ENCODE results near the gene CGREF1. TPM values are rescaled to one million over a fixed set of nuclear protein-coding genes. Genes with fewer than 3 reads are reported as not detected.

Gene CGREF1
- total RNA-seq, 2 donors from 2014 or later = 1.0 to 3.0 TPM

DNA sequence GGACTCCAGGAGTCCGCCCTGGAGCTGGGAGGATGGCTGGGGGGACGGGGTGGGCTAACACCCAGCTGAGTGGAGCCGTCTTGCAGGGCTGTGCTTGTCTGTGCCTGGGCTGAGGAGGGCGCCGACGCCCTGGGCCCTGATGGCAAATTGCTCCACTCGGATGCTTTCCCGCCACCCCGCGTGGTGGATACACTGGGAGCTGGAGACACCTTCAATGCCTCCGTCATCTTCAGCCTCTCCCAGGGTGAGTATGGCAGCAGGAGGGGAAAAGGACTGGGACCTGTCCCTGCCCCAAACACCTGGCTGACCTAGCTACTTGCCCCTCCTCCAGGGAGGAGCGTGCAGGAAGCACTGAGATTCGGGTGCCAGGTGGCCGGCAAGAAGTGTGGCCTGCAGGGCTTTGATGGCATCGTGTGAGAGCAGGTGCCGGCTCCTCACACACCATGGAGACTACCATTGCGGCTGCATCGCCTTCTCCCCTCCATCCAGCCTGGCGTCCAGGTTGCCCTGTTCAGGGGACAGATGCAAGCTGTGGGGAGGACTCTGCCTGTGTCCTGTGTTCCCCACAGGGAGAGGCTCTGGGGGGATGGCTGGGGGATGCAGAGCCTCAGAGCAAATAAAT lies 19.5 kb downstream of the CGREF1 start:
- WGBS, 2 donors = 88 to 89% methylated on average over 3 to 9 of the region's 19 CpGs
- no peaks in the 10 kb centered on the region for H3K27me3 ChIP-seq
- no peak for DNase-seq
- H3K4me3 ChIP-seq = no peak overlapping the region
- H3K4me1 ChIP-seq = peaks cover 17% of the 10 kb centered on the region
- H3K9me3 ChIP-seq = no peaks in the 10 kb centered on the region
- no peak for ATAC-seq
- intact Hi-C loops (cut with DNase I) = loop anchor here (10.0 kb wide), 1 partner anchor 205 kb away; the partner anchor contains the start of gene UCN
- TF ChIP-seq, protein P1, sequence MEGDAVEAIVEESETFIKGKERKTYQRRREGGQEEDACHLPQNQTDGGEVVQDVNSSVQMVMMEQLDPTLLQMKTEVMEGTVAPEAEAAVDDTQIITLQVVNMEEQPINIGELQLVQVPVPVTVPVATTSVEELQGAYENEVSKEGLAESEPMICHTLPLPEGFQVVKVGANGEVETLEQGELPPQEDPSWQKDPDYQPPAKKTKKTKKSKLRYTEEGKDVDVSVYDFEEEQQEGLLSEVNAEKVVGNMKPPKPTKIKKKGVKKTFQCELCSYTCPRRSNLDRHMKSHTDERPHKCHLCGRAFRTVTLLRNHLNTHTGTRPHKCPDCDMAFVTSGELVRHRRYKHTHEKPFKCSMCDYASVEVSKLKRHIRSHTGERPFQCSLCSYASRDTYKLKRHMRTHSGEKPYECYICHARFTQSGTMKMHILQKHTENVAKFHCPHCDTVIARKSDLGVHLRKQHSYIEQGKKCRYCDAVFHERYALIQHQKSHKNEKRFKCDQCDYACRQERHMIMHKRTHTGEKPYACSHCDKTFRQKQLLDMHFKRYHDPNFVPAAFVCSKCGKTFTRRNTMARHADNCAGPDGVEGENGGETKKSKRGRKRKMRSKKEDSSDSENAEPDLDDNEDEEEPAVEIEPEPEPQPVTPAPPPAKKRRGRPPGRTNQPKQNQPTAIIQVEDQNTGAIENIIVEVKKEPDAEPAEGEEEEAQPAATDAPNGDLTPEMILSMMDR (IDR thresholded peaks at IDR 0.05) = no peak
- no peak for TF ChIP-seq POLR2A (IDR thresholded peaks at IDR 0.05)
- H3K27ac ChIP-seq = no peak overlapping the region
- no peaks in the 10 kb centered on the region for H3K36me3 ChIP-seq (replicated peaks in 1 of 2; ENCODE audit: insufficient read depth in 1 of 2, low read depth in 2 of 2)

DNA sequence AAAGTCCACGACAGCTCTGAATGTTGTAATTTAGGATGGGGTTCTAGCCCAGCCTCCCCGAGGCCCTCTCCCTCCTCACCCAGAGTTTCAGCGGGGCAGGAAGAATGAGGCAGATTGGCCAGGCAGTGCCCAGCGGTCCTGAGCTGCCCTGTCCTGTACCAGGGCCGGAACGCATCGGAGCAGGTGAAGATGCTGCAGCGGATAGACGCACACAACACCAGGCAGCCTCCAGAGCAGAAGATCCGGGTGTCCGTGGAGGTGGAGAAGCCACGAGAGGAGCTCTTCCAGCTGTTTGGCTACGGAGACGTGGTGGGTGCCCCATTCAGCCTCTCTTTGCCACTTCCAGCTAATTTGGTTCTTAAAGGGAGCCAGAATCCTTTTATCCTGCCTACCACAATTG lies 21.6 kb downstream of the CGREF1 start:
- WGBS, 2 donors = 90 to 91% methylated on average over 14 of the region's 14 CpGs
- peaks cover 24% of the 10 kb centered on the region for H3K4me1 ChIP-seq
- DNase-seq (no peak), ATAC-seq (no peak)
- no peaks in the 10 kb centered on the region for H3K36me3 ChIP-seq (replicated peaks in 1 of 2; ENCODE audit: insufficient read depth in 1 of 2, low read depth in 2 of 2)
- H3K27me3 ChIP-seq = no peaks in the 10 kb centered on the region
- TF ChIP-seq, protein P1 (IDR thresholded peaks at IDR 0.05) = no peak
- TF ChIP-seq POLR2A (IDR thresholded peaks at IDR 0.05) = no peak
- H3K4me3 ChIP-seq = no peak overlapping the region
- no peak overlapping the region for H3K27ac ChIP-seq
- no peaks in the 10 kb centered on the region for H3K9me3 ChIP-seq
- intact Hi-C loops (cut with DNase I) = loop anchor here (10.0 kb wide), 1 partner anchor 207 kb away; the partner anchor contains the start of gene UCN

DNA sequence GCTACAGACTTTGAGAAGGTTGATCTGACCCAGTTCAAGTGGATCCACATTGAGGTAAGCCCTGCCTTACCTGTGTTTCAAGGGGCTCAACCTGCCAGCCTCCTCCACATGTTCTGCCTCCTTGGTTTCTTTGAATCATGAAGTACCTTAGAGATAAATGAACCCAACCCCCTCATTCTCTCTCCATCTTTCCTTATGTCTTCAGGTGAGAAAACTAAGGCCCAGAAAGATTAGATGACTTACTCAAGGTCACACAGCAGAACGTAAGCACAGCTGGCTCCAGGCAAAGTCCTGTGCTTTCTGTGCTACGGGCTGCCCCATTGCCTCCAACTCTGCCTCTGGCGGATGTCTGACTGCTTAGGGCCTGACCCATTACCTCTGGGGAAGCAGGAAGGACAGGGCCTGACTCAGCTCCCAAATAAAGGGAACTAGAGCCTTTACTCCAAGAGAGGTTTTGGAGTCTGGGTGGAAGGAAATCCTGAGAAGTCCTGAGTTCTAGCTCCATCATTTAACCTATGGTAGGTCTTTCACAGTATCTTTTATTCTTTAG lies 22.1 kb downstream of the CGREF1 start:
- H3K4me3 ChIP-seq = no peak overlapping the region
- H3K4me1 ChIP-seq = peaks cover 24% of the 10 kb centered on the region
- intact Hi-C loops (cut with DNase I) = loop anchor here (10.0 kb wide), 1 partner anchor 208 kb away; the partner anchor contains the start of gene UCN
- no peaks in the 10 kb centered on the region for H3K27me3 ChIP-seq
- peak overlapping the region in 3 of 4 donors; percentile 5 to 50 (median 15) for H3K27ac ChIP-seq
- no peaks in the 10 kb centered on the region for H3K9me3 ChIP-seq
- DNase-seq (no peak), ATAC-seq (no peak)
- no peaks in the 10 kb centered on the region for H3K36me3 ChIP-seq (replicated peaks in 1 of 2; ENCODE audit: insufficient read depth in 1 of 2, low read depth in 2 of 2)
- no peak for TF ChIP-seq POLR2A (IDR thresholded peaks at IDR 0.05)
- TF ChIP-seq, protein P1 (IDR thresholded peaks at IDR 0.05) = no peak
- WGBS, 2 donors = 45 to 46% methylated on average over 3 of the region's 3 CpGs

DNA sequence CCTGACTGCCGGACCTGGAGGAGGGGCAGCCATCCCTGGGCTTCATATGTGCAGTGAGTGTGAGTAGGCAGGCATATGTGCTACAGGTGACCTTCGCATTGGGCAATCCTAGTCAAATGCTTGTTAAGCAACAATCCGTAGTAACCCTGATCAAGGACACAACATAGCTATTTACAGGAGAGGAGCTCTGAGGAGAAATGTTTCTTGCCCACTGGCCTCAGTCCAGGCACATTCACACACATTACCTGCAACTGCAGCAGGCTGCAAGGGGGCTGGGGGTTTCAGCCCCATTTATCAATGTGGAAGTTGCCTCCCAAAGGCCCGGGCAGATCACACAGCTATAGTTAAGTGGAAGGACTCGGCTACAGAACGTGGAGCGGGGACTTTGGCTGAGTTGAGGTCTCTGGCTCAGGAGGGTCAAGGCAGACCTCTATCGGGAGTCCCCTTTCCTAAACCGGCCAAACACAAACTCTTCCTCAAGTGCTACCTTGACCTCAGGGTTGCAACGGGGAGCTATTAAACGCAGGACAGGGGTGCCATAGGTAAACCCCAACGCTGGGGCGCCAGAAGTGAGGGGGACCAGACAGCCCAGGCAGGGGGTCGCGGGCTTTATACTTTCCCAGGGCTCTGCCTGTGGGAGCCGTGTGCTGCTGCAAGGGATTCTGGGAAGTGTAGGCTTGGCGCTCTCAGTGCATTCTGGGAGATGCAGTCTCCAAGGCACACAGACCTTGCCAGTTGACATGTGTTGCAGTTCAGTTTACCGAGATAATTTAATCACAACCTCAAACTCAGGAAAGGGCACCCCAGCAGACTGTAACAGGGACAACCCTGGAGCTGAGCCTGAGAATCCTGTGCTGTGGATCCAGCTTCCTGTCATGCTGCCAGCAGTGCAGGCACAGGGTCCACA lies 22.9 kb downstream of the CGREF1 start:
- peaks cover 24% of the 10 kb centered on the region for H3K4me1 ChIP-seq
- ATAC-seq (peak; percentile 87), DNase-seq (peak; percentile 72 to 82 (median 81))
- H3K9me3 ChIP-seq = no peaks in the 10 kb centered on the region
- H3K36me3 ChIP-seq (replicated peaks in 1 of 2; ENCODE audit: insufficient read depth in 1 of 2, low read depth in 2 of 2) = no peaks in the 10 kb centered on the region
- no peaks in the 10 kb centered on the region for H3K27me3 ChIP-seq
- TF ChIP-seq, protein P1 (IDR thresholded peaks at IDR 0.05) = no peak
- no peak for TF ChIP-seq POLR2A (IDR thresholded peaks at IDR 0.05)
- no peak overlapping the region for H3K4me3 ChIP-seq
- 15 to 26% methylated on average over 9 to 18 of the region's 18 CpGs for WGBS, 2 donors
- H3K27ac ChIP-seq = peak overlapping the region; percentile 5 to 51 (median 34)
- intact Hi-C loops (cut with DNase I) = loop anchor here (10.0 kb wide), 1 partner anchor 209 kb away; the partner anchor contains the start of gene UCN

Measured in body of pancreas (tissue), 4 donors.